H1 (cell line): Measurements from ENCODE around the gene GPR83. TPM values are rescaled to one million over a fixed set of nuclear protein-coding genes. Genes with fewer than 3 reads are reported as not detected.

Source experiments
- CTCF ChIA-PET: fragments of 300-600 bp; sonication (Branson Sonifier 250); formaldehyde crosslinking; loops from one replicate; lab custom pipeline; 2021; ENCODE audit not compliant: partially characterized antibody; lab: Charles Lee
- POLR2A ChIA-PET: fragments of 300-600 bp; sonication (Branson Sonifier 250); formaldehyde crosslinking; loops from one replicate; lab custom pipeline; 2021; ENCODE audit warnings: inconsistent platforms; ENCODE audit not compliant: partially characterized antibody; lab: Charles Lee
- DNase-seq, 2 experiments: peaks; one replicate each; pipeline versions ENCODE4 v3.0.0 to v3.0.0-alpha.2; 2010 to 2022; ENCODE audit warnings: low spot score in 2 of 2, low read depth in 1 of 2, mixed read lengths in 1 of 2
- FAIRE-seq: peaks from 2 replicates; lab custom pipeline; 2011; peaks lifted over from hg19 to GRCh38; lab: Jason Lieb, UNC
- H2AFZ ChIP-seq: 2 replicates; pipeline ENCODE4 v1.8.1; 2012; ENCODE audit warnings: low read length, inconsistent platforms
- H2AK5ac ChIP-seq: 2 replicates; pipeline ENCODE4 v1.6.1; 2013; ENCODE audit warnings: low read depth, low read length
- H2BK120ac ChIP-seq: replicated peaks from 2 replicates; pipeline ENCODE3; 2013; ENCODE audit warnings: low read depth, low read length, inconsistent platforms
- H2BK12ac ChIP-seq: 2 replicates; pipeline ENCODE4 v1.6.1; 2013; ENCODE audit warnings: low read depth, low read length
- H2BK15ac ChIP-seq: 2 replicates; pipeline ENCODE4 v1.6.1; 2013; ENCODE audit warnings: low read length
- H2BK20ac ChIP-seq: 2 replicates; pipeline ENCODE4 v1.6.1; 2013; ENCODE audit warnings: low read length
- H2BK5ac ChIP-seq: 2 replicates; pipeline ENCODE4 v1.6.1; 2013; ENCODE audit warnings: low read depth, low read length
- H3K14ac ChIP-seq: 2 replicates; pipeline ENCODE4 v1.6.1; 2013; ENCODE audit warnings: inconsistent platforms; ENCODE audit not compliant: insufficient read length
- H3K18ac ChIP-seq: 2 replicates; pipeline ENCODE4 v1.6.1; 2013; ENCODE audit warnings: low read length; ENCODE audit errors: extremely low read depth
- H3K23ac ChIP-seq: 2 replicates; pipeline ENCODE4 v1.6.1; 2013; ENCODE audit warnings: inconsistent platforms; ENCODE audit not compliant: insufficient read length
- H3K23me2 ChIP-seq: 2 replicates; pipeline ENCODE4 v1.6.1; 2013; ENCODE audit warnings: low read depth, low read length
- H3K27ac ChIP-seq: 2 replicates; pipeline ENCODE4 v1.6.1; 2011; ENCODE audit warnings: low read depth, low read length, inconsistent platforms
- H3K27me3 ChIP-seq, 4 experiments: replicated peaks in 1 of 4; 1 replicate in 1 of 4; 2 replicates in 3 of 4; pipeline versions ENCODE4 v1.6.1 to v1.8.1; 2011 to 2013; ENCODE audit warnings: low read length in 3 of 4, mild to moderate bottlenecking in 3 of 4, inconsistent platforms in 2 of 4, mixed read lengths in 2 of 4, moderate library complexity in 1 of 4; ENCODE audit not compliant: control insufficient read depth in 3 of 4, insufficient read depth in 3 of 4; ENCODE audit errors: extremely low read depth in 1 of 4
- H3K36me3 ChIP-seq, 4 experiments: 2 replicates each; pipeline versions ENCODE4 v1.6.1 to v1.8.1; 2011 to 2013; ENCODE audit warnings: mild to moderate bottlenecking in 4 of 4, low read length in 3 of 4, moderate library complexity in 2 of 4, control low read depth in 1 of 4, inconsistent platforms in 1 of 4; ENCODE audit not compliant: insufficient read depth in 4 of 4, control insufficient read depth in 2 of 4
- H3K4ac ChIP-seq: replicated peaks from 2 replicates; pipeline ENCODE3; 2013; ENCODE audit warnings: low read length, low read depth, mixed read lengths, inconsistent platforms; ENCODE audit not compliant: insufficient read length
- H3K4me1 ChIP-seq, 4 experiments: replicated peaks in 1 of 4; 1 replicate in 1 of 4; 2 replicates in 3 of 4; pipeline versions ENCODE4 v1.6.1 to v1.8.1; 2011 to 2013; ENCODE audit warnings: low read length in 3 of 4, inconsistent platforms in 2 of 4, mixed read lengths in 1 of 4; ENCODE audit not compliant: insufficient read depth in 4 of 4, control insufficient read depth in 3 of 4
- H3K4me2 ChIP-seq, 2 experiments: 2 replicates each; pipeline versions ENCODE4 v1.6.1 to v1.8.1; 2011 to 2013; ENCODE audit warnings: low read depth in 2 of 2, low read length in 2 of 2, control low read depth in 1 of 2, inconsistent platforms in 1 of 2, mild to moderate bottlenecking in 1 of 2; ENCODE audit not compliant: insufficient read depth in 1 of 2
- H3K4me3 ChIP-seq, 4 experiments: fragments of 200-600, 300-600 bp in 1 of 4; sonication (generic), shearing (Covaris generic), sonication (Bioruptor Twin) in 1 of 4; 2 replicates each; pipeline versions ENCODE4 v1.5.1 to v1.8.1; 2011 to 2016; ENCODE audit warnings: low read length in 4 of 4, low read depth in 3 of 4, control low read depth in 2 of 4, inconsistent platforms in 2 of 4, mild to moderate bottlenecking in 2 of 4, mixed read lengths in 1 of 4, moderate library complexity in 1 of 4; ENCODE audit not compliant: insufficient read depth in 2 of 4; ENCODE audit errors: extremely low read depth in 1 of 4
- H3K56ac ChIP-seq: replicated peaks from 2 replicates; pipeline ENCODE3; 2013; ENCODE audit warnings: low read depth, mild to moderate bottlenecking, mixed read lengths, low read length, inconsistent platforms; ENCODE audit not compliant: insufficient read length
- H3K79me1 ChIP-seq: 2 replicates; pipeline ENCODE4 v1.6.1; 2013; ENCODE audit warnings: low read depth, low read length, control low read depth
- H3K79me2 ChIP-seq, 2 experiments: 2 replicates each; pipeline versions ENCODE4 v1.6.1 to v1.8.1; 2012 to 2013; ENCODE audit warnings: low read length in 2 of 2, mild to moderate bottlenecking in 2 of 2, inconsistent platforms in 1 of 2; ENCODE audit not compliant: insufficient read depth in 2 of 2, control insufficient read depth in 1 of 2
- H3K9ac ChIP-seq, 4 experiments: replicated peaks in 1 of 4; 1 replicate in 1 of 4; 2 replicates in 3 of 4; pipeline versions ENCODE4 v1.6.1 to v1.8.1; 2011 to 2013; ENCODE audit warnings: low read depth in 3 of 4, low read length in 3 of 4, control low read depth in 2 of 4, mild to moderate bottlenecking in 2 of 4, moderate library complexity in 2 of 4, inconsistent platforms in 1 of 4; ENCODE audit errors: extremely low read depth in 1 of 4
- H3K9me3 ChIP-seq, 2 experiments: 2 replicates each; pipeline versions ENCODE4 v1.6.1 to v1.8.1; 2012 to 2013; ENCODE audit warnings: mild to moderate bottlenecking in 2 of 2, moderate library complexity in 2 of 2, control low read depth in 1 of 2, inconsistent platforms in 1 of 2, low read depth in 1 of 2, low read length in 1 of 2, mixed read lengths in 1 of 2; ENCODE audit not compliant: insufficient read depth in 2 of 2
- H4K20me1 ChIP-seq, 2 experiments: replicated peaks in 1 of 2; 2 replicates each; pipeline versions ENCODE3 to v1.8.1; 2011 to 2013; ENCODE audit warnings: inconsistent platforms in 2 of 2, low read length in 2 of 2, mild to moderate bottlenecking in 1 of 2; ENCODE audit not compliant: insufficient read depth in 2 of 2, control insufficient read depth in 1 of 2
- H4K5ac ChIP-seq: 2 replicates; pipeline ENCODE4 v1.6.1; 2013; ENCODE audit warnings: low read length, low read depth, mixed read lengths, inconsistent platforms; ENCODE audit not compliant: insufficient read length
- H4K8ac ChIP-seq: 2 replicates; pipeline ENCODE4 v1.8.0; 2013; ENCODE audit warnings: mild to moderate bottlenecking, moderate library complexity, low read length, inconsistent platforms; ENCODE audit not compliant: insufficient read depth; ENCODE audit errors: extremely low read depth
- H4K91ac ChIP-seq: replicated peaks from 2 replicates; pipeline ENCODE3; 2013; ENCODE audit warnings: low read length, mixed read lengths, inconsistent platforms; ENCODE audit not compliant: insufficient read length
- EP300 ChIP-seq, 2 experiments: IDR thresholded peaks; 1 replicate in 1 of 2; 2 replicates in 1 of 2; pipeline ENCODE4 v1.6.1; 2011 to 2012; ENCODE audit warnings: low read depth in 2 of 2, low read length in 2 of 2, mild to moderate bottlenecking in 2 of 2, borderline replicate concordance in 1 of 2, inconsistent platforms in 1 of 2, moderate library complexity in 1 of 2
- JUN ChIP-seq: IDR thresholded peaks from 2 replicates; pipeline ENCODE4 v1.6.1; 2011; ENCODE audit warnings: low read depth, mild to moderate bottlenecking, improper control_type of control experiment, low read length
- POLR2AphosphoS5 ChIP-seq: IDR thresholded peaks from 2 replicates; pipeline ENCODE4 v1.6.1; 2011; ENCODE audit warnings: low read depth, low read length
- SP1 ChIP-seq: IDR thresholded peaks from 2 replicates; pipeline ENCODE4 v1.6.1; 2011; ENCODE audit warnings: low read depth, low read length
- SP4 ChIP-seq: IDR thresholded peaks from 2 replicates; pipeline ENCODE4 v1.6.1; 2012; ENCODE audit warnings: low read length, inconsistent platforms
- WGBS, 2 experiments: shearing (Covaris generic) in 1 of 2; methylation state at CpG; one replicate each; pipeline versions ENCODE4 v1.1.6 to v1.1.7; 2013 to 2015; ENCODE audit warnings: low lambda C conversion rate in 2 of 2, mixed read lengths in 2 of 2, inconsistent platforms in 1 of 2, low coverage in 1 of 2, missing lambda C conversion rate in 1 of 2; ENCODE audit not compliant: insufficient replicate concordance in 2 of 2, insufficient coverage in 1 of 2, insufficient read length in 1 of 2; ENCODE audit errors: extremely low coverage in 1 of 2, missing lambda C conversion rate in 1 of 2; 5-methylcytosine and 5-hydroxymethylcytosine counted together
- polyA plus RNA-seq, 7 experiments: library from polyadenylated mRNA; depleted of rRNA in 3 of 7; stranded (reverse) in 5 of 7; unstranded in 2 of 7; fragments of >200 nt in 5 of 7; fragments of 200-250 nt in 2 of 7; gene quantifications; 1 replicate in 5 of 7; 2 replicates in 1 of 7; 4 replicates in 1 of 7; pipeline versions ENCODE4 v1.2.1 to v1.2.3, GENCODE V29; 2011 to 2013; ENCODE audit warnings: missing spikeins in 2 of 7, mixed read lengths in 2 of 7
- total RNA-seq: library from RNA; stranded (reverse); fragmentation: NEBNext Ultra II Directional; extraction: Animal tissue kit (Norgen Biotek cat#: 25700); gene quantifications from 2 replicates; pipeline ENCODE4 v1.2.1, GENCODE V29; 2021

The GPR83 gene
- total and polyA plus RNA-seq, 2 of the 8 experiments (the other 6 are each of a cell fraction or from before 2014, with no cell fraction given) = 0.30 to 1.5 TPM

GRCh38 chr11:94398101-94398500, 3.1 kb downstream of the GPR83 start:
- H3K4me2 ChIP-seq = no peak overlapping the region
- no peak overlapping the region for H3K4me3 ChIP-seq
- no peak overlapping the region for H4K8ac ChIP-seq
- H3K9ac ChIP-seq = no peak overlapping the region
- H3K23ac ChIP-seq = no peak overlapping the region
- H2BK120ac ChIP-seq = no peak overlapping the region
- H3K14ac ChIP-seq = no peak overlapping the region
- H2BK15ac ChIP-seq = no peak overlapping the region
- TF ChIP-seq EP300 (IDR thresholded peaks at IDR 0.05; ENCODE audit: borderline replicate concordance in 1 of 2, low read depth in 2 of 2, low read length in 2 of 2) (no peak), SP4 (no peak), JUN (no peak), SP1 (no peak), POLR2AphosphoS5 (no peak)
- TF ChIP-seq, all 59 proteins: peak for 0
- no peak overlapping the region for H2AK5ac ChIP-seq
- H3K36me3 ChIP-seq = no peaks in the 10 kb centered on the region
- WGBS, 2 experiments = 80% methylated on average over 5 of the region's 5 CpGs; no CpG with 5 or more reads in 1 of the 2 experiments
- H3K9me3 ChIP-seq = no peaks in the 10 kb centered on the region
- H2AFZ ChIP-seq = no peak overlapping the region
- no peak overlapping the region for H4K91ac ChIP-seq
- H3K56ac ChIP-seq = no peak overlapping the region
- DNase-seq (no peak), FAIRE-seq (no peak)
- H3K23me2 ChIP-seq = peaks cover 13% of the 10 kb centered on the region; the same call in 1 of the 2 replicates
- H2BK12ac ChIP-seq = no peak overlapping the region
- ChIA-PET CTCF (no interaction called here), POLR2A (interaction anchor here (0.6 kb wide), 1 partner anchor 95 kb away, joined by 3 read pairs; no protein-coding TSS in a partner anchor)
- no peak overlapping the region for H3K27ac ChIP-seq
- H3K4me1 ChIP-seq = peaks cover 0 to 2% (median 0%) of the 10 kb centered on the region in 4 experiments; a peak in 2 of 7 replicates
- H3K4ac ChIP-seq = no peak overlapping the region
- no peaks in the 10 kb centered on the region for H3K79me1 ChIP-seq
- no peaks in the 10 kb centered on the region for H4K20me1 ChIP-seq
- H4K5ac ChIP-seq = no peak overlapping the region
- no peak overlapping the region for H2BK20ac ChIP-seq
- no peaks in the 10 kb centered on the region for H3K79me2 ChIP-seq
- no peak overlapping the region for H3K18ac ChIP-seq
- H2BK5ac ChIP-seq = no peak overlapping the region
- H3K27me3 ChIP-seq = peaks cover 9 to 32% (median 29%) of the 10 kb centered on the region in 4 experiments
